DMS 273 treated with DMSO at 0.1 percent for 48 hours (cell line): Measurements from ENCODE around the gene SON.
"Not testable (repeated sequence)": the region's sequence is repeated elsewhere in the genome, so short reads cannot be mapped to it uniquely, and the experiment has no call there.

Source experiments
- DNase-seq: peaks from one replicate; lab custom pipeline; 2025; lab: John Stamatoyannopoulos, UW

The SON gene, protein sequence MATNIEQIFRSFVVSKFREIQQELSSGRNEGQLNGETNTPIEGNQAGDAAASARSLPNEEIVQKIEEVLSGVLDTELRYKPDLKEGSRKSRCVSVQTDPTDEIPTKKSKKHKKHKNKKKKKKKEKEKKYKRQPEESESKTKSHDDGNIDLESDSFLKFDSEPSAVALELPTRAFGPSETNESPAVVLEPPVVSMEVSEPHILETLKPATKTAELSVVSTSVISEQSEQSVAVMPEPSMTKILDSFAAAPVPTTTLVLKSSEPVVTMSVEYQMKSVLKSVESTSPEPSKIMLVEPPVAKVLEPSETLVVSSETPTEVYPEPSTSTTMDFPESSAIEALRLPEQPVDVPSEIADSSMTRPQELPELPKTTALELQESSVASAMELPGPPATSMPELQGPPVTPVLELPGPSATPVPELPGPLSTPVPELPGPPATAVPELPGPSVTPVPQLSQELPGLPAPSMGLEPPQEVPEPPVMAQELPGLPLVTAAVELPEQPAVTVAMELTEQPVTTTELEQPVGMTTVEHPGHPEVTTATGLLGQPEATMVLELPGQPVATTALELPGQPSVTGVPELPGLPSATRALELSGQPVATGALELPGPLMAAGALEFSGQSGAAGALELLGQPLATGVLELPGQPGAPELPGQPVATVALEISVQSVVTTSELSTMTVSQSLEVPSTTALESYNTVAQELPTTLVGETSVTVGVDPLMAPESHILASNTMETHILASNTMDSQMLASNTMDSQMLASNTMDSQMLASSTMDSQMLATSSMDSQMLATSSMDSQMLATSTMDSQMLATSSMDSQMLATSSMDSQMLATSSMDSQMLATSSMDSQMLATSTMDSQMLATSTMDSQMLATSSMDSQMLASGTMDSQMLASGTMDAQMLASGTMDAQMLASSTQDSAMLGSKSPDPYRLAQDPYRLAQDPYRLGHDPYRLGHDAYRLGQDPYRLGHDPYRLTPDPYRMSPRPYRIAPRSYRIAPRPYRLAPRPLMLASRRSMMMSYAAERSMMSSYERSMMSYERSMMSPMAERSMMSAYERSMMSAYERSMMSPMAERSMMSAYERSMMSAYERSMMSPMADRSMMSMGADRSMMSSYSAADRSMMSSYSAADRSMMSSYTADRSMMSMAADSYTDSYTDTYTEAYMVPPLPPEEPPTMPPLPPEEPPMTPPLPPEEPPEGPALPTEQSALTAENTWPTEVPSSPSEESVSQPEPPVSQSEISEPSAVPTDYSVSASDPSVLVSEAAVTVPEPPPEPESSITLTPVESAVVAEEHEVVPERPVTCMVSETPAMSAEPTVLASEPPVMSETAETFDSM (N-terminal part only)

DNA sequence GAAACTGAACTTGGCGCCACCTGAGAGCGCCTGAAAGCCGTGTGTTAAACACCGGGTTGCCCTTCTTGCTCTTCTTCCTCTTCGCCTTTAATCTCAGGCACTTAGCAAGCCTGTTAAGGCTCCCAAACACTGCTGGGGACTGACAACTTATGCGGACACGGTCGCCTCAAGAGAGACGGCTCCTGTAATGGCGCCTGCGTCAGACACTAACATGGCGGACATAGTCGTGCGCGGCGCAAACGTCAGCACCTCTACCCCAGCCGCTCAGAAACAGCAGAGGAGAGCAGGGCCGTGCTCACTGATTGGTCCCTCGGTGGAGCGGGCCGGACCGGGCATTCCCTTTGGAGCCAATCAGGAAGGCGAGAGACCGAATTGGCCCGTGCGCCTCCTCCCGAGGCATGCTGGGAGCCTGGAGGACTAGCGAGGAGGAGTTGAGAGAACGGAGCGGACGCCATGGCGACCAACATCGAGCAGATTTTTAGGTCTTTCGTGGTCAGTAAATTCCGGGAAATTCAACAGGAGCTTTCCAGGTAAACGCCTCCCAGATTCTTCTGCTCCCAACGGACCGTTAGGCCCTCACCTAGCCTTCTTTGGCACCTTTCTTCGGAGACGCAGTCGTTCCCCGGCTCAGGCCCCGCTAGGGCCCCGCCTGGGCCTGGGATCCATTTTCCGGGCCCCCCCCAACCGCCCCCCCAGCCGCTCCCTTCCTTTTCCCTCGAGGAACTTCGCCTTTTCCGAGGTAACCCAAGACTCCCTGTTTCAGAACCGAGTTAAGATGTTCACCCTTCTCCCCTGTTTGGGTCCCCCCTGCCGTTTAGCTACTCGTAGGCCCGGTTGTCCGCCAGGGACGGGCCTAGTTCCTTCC is at the start of gene SON:
Gene SON, plus strand, starts transcription at position 399 of the 865 bp plus-strand sequence. Its CDS starts 55 bp downstream, at position 454.
- DNase-seq, result peak; percentile 97

DNA sequence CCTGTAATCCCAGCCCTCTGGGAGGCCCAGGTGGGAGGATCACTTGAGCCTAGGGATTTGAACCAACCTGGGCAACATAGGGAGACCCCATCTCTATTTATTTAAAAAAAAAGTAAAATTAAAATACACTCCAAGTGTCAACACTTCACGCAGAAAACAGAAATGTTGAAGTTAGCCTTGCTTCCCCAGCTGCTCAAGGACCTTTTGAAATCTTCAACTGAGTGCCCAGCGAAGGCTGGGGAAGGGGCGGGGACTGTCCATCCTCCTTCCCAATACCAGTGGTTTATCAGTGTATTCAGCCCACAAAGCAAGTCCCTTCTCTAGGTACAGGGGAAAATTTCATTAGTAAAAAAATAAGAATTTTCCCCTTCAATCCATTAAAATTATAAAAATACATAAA is 49.1 kb upstream of the SON start:
- DNase-seq, result no peak

DNA sequence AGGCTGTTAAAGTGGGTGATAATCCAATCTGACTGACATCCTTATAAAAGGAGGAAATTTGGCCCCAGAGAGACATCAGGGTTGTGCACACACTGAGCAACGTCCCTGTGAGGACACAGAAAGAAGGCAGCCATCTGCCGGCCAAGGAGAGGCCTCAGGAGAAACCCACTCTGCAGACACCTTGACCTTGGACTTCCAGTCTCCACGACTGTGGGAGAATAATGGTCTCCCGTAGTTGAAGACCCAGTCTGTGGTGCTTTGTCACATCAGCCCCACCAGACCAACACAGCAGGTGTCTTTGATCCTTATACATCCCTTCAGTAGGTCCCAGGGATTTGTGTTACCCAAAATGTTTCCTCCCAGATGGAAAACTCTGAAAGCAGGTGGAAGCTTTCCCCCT is 47.1 kb upstream of the SON start:
- no peak for DNase-seq

DNA sequence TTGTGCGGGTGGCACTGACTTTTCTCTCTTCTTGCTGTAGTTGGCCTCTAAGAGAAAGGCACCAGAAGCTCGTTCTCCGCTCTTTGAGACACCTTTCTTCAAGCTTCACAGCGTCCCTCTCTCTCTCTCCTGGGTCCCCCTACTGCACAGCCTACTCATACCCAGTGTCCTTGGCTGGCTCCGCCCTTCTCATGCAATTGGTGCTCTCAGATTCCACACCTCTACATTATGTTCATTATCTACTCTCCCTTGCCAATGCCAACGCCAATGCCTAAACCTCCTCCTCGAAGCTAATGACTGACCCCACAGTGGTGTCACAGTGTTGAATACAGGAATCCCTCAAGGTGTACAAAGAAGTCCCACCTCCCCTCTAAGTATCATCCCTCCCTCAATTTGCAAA is 46.5 kb upstream of the SON start:
- no peak for DNase-seq

DNA sequence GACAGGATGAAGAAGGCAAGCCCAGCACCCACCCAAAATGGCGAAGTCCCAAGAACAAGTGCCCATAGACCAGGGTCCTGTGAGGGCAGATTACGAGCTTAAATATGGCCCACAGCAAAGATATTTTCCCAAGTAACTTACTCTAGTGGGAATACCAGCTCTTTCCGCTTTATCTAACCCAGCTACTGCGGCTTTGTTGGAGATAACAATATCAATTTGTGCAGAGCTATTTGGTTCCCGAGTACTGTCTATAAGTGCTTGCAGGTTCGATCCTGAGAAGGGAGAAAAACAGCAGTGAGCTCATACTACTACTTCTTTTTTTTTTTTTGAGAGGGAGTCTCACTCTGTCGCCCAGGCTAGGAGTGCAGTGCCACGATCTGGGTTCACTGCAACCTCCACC is 37.0 kb upstream of the SON start:
- no peak for DNase-seq

DNA sequence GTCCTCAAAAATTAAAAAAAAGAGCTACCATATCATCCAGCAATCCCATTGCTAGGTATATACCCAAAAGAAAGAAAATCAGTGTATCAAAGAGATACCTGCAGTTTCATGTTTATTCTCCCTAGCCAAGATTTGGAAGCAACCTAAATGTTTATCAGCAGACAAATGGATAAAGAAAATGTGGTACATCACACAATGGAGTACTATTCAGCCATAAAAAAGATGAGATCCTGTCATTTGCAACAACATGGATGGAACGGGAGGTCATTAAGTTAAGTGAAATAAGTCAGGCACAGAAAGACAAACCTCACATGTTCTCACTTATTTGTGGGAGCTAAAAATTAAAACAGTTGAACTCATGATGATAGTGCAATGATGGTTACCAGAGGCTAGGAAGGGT is 35.8 kb upstream of the SON start:
- not testable (repeated sequence) for DNase-seq

DNA sequence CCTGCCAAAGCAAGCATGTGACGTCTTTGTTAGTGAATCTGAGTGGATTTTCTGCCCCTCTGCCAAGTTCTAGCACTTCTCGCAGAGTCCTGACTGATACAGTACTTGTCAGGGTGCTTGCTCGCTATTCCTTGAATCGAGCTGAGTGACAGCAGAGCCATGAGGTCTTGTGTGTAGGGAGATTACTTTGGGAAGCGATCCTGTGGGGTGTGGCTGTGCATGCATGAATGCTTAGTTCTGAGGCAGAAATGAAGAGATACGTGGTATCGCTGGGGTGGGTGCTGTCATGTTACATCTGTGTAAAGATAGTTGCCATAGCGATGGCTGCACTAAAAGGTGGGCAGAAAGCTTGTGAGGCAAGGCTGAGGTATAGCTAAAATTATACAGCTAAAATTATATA is 32.0 kb upstream of the SON start:
- no peak for DNase-seq

DNA sequence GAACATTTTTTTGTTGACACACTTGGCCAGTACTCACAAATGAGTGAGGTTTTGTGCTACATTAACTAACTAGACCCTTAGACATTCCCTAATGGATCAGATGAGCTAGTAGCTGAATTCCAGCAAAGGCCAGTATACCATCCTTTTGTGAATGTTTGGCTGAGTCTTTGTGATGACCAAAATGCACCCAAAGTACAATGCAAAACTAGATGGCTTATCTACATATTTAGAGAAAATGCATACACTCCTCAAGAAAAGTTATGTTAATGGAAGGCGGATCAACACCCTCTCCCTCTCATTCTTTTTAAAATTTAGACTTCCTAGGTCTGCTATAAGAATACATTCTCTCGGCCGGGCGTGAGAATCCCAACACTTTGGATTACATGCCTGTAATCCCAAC is 31.2 kb upstream of the SON start:
- no peak for DNase-seq

DNA sequence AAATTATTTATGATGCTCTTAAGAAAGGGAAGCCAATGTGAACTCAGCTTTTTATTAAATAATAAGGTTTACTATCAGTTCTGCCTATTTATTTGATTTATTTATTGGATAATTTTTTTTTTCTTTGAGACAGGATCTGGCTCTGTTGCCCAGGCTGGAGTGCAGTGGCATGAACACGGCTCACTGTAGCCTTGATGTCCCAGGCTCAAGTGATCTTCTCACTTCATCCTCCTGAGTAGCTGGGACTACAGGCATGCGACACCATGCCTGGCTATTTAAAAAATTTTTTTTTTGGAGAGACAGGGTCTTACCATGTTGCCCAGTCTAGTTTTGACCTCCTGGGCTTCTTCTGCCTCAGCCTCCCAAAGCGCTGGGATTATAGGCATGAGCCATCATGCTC is 30.4 kb upstream of the SON start:
- no peak for DNase-seq

DNA sequence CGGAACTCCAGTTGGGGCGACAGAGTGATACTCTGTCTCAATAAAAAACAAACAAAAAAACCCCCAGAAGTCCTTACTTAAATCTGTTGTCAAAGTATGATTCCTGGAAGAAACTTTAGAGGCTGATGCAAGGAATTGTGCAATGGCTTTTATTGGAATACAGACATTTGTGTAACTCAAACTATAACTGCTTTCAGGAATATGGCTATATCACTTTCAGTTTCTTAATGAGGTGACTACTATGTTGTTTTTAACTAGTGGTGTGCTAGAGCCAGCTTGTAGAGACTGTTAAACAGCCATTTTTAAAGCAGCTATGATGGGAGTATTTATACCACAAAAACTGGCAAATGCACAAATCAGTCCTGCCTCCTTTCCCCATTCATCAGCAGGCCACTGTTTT is 28.6 kb upstream of the SON start:
- DNase-seq, result no peak

DNA sequence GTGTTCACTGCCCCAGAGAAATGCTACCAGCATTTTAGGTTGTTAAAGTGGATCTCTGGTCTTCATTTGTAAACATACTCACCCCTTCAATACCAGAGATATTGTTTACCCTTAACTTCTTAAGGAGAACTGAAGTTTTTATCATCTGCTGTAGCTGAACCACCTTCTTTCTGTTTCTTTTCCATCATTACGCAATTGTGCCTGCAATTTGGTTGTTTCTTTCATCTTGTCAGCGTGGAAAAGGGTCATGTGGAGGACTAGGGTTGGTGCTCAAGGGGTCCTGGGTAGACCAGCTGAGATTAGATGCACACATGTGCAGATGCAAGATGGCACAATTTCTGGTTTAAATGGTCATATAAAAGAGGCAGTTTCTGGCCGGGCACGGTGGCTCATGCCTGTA is 23.9 kb upstream of the SON start:
- no peak for DNase-seq

DNA sequence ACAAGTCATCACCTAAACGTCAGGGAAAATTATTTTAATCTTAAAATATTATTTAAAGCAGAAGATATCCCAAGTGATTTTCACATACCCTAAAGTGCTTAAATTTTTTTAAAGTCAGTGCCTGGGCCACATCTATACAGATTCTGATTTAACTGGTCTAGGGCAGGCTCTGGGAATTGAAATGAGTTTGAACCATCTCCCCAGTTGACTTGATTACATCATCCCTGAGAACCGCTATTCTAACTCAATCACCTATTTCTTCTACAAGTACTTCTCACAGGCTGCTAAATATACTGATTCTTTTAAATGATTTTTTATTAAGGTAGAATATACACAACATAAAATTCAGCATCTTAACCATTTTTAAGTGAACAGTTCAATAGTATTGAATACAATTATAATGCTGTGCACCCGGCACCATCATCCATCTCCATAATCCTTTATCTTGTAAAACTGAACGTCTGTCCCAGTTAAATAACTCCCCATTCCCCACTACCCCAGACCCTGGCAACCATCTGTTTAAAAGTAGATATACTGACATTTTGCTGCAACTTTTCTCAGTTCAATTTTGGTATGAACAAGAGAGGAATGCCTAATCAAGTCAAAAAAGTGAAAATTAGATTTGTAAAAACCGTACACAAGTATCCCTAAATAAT is 20.4 kb upstream of the SON start:
- DNase-seq, result no peak

DNA sequence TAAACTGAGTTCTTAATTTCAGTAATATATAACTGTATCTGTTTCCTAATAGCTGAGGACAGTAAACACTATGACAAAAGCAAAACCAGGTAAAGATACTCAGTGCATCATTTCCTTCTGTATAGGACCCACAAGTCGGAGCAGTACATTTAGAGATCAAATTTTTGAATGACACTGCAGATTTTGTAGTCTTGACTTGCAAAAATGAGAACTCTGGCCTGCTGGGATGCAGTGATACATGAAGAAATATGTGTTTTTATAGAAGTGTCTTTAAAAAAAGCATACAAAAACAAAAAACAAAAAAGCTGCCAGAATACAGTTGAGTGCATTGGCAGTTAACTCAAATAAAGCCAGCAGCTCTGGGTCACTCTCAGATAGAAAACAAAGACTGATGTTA is 19.9 kb upstream of the SON start:
- DNase-seq, result no peak

DNA sequence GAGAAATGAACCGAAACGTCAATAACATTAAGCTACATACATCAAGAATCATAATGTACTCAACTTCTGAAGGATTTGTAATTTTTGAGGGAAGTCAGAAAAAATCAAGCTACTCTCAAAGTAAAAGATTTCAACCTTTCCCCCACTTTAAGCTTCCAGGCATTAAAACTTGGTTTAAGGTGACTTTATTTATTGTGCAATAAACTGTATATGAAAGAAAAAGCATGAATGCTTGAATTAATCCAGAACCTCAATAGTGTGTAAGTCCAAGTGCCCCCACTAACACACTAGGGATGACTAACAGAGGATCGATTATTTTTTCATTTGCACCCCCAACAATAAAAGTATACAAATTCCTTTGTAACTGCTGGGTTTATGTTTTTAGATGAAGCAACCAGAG is 11.8 kb upstream of the SON start:
- no peak for DNase-seq

DNA sequence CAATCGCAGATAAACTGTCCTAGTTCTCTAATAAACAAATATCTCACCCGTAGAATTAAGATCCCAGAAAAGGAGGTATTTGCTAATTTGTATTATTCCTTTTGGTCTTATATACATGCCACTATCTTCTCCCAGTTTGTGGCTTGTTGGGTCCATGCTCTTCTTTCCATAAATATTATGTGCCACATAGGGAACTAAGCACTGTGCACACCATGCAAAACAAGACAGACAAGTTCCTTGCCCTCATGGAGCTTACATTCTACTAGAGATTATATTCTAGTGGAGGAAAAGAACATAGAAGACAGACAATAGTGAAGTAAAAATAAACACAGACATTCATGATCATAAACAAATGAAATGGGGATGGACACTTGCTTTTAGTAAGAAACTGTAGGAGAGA is 5.6 kb upstream of the SON start:
- DNase-seq, result no peak

DNA sequence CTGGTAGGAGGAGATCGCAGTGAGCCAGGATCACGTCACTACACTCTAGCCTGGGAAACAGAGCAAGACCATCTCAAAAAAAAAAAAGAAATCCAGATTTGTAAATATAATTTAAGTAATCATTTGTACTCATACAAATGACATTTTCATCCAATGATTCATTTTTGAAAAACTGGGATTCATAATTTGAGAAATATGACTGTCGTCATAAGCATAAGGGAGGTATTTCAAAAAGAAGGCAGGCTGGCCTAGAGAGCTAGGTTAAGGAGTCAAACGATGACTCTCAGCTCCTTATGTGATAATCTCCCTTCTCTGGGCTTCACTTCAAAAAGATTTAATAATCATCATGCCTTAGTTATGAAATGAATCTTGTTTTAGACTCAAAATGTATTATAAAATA is 3.2 kb upstream of the SON start:
- DNase-seq, result no peak

DNA sequence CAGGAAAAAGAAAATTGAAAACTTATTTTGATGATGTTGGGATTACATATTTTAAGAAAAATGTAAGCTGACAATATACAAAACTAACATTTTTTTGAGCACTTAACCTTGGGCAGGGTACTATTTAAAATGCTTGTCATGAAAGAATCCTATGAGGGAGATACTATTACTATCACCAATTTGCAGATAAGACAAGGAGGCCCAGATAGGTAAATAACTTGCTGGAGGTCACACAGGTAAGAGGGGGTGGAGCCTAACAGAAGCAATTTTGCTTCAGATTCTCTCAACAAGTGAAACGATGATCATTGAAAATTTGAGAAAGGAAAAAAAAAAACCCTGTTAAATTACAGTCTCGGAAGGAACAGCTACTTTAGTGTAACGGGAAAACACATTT is 2.1 kb upstream of the SON start:
- DNase-seq, result no peak

DNA sequence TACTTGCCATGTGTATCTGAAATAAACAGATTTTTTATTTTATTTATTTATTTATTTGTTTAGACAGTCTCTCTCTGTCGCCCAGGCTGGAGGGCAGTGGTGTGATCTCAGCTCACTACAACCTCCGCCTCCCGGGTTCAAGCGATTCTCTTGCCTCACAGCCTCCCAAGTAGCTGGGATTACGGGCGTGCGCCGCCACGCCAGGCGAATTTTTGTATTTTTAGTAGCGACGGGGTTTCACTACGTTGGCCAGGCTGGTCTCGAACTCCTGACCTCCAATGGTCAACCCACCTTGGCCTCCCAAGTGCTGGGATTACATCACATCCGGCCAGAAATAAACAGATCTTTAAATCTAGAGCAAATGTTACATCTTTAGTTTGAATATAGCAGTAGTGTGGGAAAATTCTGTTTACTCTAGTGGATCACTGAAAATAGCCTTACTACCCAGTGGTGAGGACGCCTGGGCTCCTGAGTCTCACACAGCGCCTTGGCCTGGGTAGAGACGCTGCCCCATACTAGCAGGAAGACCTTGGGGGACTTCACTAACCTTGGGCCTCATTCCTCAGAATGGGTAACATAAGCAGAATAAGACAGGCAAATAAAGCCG is 1.6 kb upstream of the SON start:
- no peak for DNase-seq

DNA sequence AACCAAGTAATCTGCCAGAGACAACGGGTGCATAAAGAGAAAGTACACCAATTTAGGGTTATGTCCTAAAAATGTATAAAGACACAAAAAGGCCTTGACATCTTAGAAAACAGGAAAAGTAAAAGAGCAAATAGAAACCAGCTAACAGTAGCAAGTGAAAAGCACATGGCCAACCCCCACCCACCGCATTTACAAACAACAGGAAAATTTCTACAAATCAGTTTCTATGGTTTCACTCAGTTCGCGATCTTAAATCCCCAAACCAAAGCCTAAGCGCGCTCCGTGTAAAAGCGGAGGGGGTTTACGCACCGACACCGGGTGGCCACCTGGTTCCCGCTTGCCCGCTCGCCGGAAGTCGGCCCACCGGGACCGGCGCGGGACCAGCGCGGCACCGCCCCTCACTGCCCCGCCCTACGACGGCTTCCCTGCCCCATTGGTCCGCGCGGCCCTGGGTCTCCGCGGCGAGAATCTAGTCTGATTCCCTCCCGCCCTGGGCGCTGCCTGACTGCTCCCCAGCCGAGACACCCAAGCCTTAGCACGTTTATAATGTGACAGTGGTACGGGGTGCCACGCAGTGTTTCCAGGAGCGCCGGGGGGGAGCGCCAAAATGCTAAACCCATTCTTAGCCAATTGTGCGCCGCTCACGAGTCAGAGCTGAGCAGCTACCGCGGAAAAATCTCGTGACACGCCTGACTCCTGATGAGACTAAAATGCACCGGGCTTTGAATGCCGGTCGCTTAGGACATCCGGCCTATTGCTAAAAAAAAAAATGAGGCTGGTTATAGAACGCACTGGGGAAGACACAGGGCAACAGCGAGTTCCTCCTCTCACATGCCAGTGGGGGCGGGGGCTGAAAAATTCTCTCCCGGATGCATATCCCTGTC is 840 bp upstream of the SON start, which contains the start of gene GART:
Gene GART, minus strand, starts transcription at position 362 of the 884 bp plus-strand sequence. CDS start 2,802 bp downstream, outside the sequence.
- peak; percentile 80 for DNase-seq
